ENCODE measurements around the gene CTPS1.
A peak's percentile ranks its signal among the peaks of the same experiment; 100 is the strongest.

Gene CTPS1

GRCh38 chr1:40979241-40980067, at the start of gene CTPS1:
CTPS1 (plus strand) TSS chr1:40979696; CDS start chr1:40983291, 3,595 bp downstream.
- peak; percentile 94 to 97 for DNase-seq (ENCODE audit: low read depth in 2 of 2)

DNA sequence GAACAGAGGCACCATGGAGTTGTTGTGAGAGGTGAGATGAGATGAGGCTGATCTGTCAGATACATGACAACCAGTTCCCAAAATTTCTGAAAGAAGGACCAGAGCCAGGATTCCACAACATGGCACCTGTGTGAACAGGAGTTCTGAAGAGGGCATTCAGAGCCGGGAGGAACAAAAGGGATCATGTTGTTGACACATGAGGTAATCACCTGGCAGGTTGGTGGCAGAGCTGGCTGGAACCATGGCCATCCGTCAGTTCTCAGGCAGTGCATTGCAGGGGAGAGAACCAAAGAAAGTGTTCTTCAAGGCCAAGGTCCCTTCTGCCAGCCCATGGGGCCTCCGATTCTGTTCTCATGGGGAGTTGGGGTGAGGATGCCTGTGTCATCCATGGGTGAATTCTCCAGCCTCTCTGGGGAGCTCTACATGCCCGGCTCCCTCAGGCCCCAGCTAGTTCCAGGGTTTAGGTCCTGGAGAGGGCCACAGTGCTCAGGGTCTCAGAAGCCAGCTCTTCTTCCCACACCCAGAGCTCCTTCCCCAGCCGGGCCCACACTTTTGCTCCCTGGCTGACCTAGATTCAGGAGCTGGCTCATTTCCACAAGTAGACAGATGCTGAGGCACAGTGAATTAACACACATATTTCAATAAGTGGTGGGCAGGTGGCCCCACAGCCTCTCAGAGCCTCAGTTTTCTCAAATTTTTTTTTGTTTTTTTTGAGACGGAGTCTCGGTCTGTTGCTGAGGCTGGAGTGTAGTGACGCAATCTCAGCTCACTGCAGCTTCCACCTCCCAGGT, 49.1 kb upstream of the CTPS1 start:
- no peak for DNase-seq (ENCODE audit: low read depth in 2 of 2)

GRCh38 chr1:40931601-40932000, 47.9 kb upstream of the CTPS1 start:
- no peak for DNase-seq (ENCODE audit: low read depth in 2 of 2)

GRCh38 chr1:40932006-40932405, 47.5 kb upstream of the CTPS1 start:
- no peak for DNase-seq (ENCODE audit: low read depth in 2 of 2)

DNA sequence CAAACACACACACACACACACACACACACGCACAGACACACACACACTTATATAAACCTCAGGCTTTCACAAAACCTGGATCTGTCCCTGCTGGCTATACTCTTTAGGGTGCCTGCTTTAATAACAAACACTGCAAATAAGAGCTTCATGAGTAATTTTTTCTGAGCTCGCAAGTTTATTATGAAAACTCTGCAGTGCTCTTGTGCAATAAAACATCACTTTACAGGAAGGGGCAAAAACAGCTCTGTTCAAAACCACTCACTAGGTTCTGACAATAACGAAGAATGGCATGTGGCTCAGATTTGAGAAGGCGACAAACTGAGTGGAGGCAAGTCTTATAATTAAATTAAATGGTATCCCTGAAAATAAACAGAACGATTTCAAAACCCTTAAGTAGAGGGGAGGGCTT, 42.6 kb upstream of the CTPS1 start:
- no peak for DNase-seq (ENCODE audit: low read depth in 2 of 2)

GRCh38 chr1:40938393-40938792, 41.1 kb upstream of the CTPS1 start:
- no peak for DNase-seq (ENCODE audit: low read depth in 2 of 2)

- no peak for DNase-seq (ENCODE audit: low read depth in 2 of 2)
Measured at GRCh38 chr1:40939320-40940059, 40.0 kb upstream of the CTPS1 start.

DNA sequence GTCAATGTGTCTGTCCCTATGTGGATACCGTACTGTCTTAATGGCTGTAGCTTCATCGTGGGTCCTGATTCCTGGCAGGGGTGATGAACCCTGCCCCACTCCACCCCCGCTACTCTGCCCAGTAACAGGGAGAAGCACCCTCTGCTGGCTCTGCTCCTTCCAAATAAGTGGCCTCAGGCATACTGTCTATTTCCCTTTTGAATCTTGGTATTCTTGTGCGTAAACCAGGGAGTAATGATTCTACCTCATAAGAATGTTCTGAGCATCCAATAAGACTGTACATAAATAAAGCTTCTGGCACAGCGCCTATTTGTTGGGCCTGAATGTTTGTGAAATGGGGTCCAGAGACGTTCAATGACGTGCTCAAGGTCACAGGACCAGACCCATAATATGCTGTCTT, 35.2 kb upstream of the CTPS1 start:
- no peak for DNase-seq (ENCODE audit: low read depth in 2 of 2)

DNA sequence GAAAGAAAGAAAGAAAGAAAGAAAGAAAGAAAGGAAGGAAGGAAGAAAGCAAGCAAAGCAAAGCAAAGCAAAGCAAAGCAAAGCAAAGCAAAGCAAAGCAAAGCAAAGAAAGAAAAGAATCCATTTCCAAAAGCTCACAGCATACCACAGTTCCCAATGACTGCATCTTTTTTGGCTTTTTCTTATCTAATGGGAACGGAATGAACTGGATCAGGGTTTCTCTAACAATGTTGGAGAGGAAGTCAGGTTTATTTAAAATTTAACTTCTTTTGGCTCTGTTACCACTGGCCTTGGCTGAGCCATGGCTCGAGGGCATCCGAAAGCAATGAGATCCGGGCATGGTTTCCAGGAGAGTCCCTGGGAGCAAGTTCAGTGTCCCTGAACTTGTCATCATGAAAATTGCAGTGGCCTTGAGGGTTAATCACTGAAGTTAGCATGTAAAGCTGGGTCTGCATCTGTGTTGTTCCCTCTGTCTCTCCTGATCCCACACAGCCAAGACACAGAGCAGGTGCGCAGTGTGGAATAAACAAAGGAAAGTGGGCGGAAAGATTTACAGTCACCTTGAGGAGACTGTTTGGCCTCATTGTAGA, 34.6 kb upstream of the CTPS1 start:
- DNase-seq (ENCODE audit: low read depth in 2 of 2): no peak

GRCh38 chr1:40945491-40945973, 34.0 kb upstream of the CTPS1 start:
- no peak for DNase-seq (ENCODE audit: low read depth in 2 of 2)

GRCh38 chr1:40948741-40949443, 30.6 kb upstream of the CTPS1 start:
- peak; percentile 10 to 54 for DNase-seq (ENCODE audit: low read depth in 2 of 2)

DNA sequence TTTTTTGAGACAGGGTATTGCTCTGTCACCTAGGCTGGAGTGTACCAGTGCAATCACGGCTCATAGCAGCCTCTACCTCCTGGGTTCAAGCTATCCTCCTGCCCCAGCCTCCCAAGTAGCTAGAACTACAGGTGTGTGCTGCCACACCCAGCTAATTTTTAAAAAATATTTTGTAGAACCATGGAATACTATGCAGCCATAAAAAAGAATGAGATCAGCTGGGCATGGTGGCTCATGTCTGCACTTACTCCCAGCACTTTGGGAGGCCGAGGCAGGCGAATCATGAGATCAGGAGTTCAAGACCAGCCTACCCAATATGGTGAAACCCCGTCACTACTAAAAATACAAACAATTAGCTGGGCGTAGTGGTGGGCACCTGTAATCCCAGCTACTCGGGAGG, 29.9 kb upstream of the CTPS1 start:
- DNase-seq (ENCODE audit: low read depth in 2 of 2): no peak

DNA sequence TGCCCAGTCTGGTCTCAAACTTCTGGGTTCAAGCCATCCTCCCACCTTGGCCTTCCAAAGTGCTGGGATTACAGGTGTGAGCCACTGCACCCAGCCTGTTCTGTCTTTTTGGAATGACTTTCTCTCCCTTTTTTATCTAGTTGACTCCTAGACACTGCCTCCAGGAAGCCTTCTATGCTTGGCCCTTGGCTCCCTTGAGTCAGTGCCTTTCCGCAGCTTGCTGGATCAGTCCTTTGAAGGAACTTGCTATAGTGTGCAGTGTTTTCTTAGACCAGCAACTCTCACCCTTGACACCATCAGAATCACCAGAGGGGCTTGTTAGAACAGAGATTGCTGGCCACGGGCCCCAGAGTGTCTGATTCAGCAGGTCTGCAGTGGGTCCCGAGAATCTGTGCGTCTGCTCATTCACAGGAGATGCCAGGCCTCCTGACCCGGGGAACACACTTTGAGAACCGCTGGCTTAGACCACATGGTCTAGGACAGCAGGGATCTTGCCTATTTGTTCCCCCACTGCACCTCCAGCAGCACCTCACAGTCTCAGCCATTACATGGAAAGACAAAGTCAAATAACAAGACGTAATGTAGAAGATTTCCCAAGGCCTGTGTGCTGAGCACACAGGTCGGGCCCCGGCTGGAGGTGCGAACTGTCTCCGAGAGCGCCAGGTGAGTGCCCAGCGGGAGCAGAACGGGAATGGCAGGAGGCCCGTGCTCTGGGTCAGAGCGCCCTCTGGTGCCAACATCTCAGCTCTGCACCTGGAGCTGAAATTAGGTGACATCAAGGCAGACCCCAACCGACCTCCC, 27.4 kb upstream of the CTPS1 start:
- DNase-seq (ENCODE audit: low read depth in 2 of 2): peak; percentile 34 to 46

- DNase-seq (ENCODE audit: low read depth in 2 of 2): no peak
Measured at GRCh38 chr1:40952744-40953315, 26.7 kb upstream of the CTPS1 start.

- no peak for DNase-seq (ENCODE audit: low read depth in 2 of 2)
Measured at GRCh38 chr1:40954626-40955025, 24.9 kb upstream of the CTPS1 start.

DNA sequence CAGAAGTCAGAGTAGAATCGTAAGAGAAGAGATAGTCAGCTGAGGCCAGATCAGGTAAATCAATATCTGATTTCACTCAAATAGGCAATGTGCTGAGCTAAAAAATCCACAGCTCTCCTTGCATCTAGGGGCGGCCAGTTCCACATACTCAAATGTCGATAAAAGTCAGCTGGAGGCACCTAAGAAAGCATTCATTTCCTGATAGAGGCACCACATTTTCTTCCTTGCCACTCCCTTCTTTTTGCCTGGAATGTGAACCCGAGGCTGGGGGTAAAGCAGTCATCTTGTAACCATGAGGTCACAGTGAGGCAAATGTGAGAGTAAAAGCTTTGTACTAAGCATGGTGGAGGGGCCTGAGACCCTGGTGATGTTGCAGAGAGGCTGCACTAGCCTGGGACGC, 24.2 kb upstream of the CTPS1 start:
- no peak for DNase-seq (ENCODE audit: low read depth in 2 of 2)

- DNase-seq (ENCODE audit: low read depth in 2 of 2): no peak
Measured at GRCh38 chr1:40956407-40956806, 23.1 kb upstream of the CTPS1 start.

DNA sequence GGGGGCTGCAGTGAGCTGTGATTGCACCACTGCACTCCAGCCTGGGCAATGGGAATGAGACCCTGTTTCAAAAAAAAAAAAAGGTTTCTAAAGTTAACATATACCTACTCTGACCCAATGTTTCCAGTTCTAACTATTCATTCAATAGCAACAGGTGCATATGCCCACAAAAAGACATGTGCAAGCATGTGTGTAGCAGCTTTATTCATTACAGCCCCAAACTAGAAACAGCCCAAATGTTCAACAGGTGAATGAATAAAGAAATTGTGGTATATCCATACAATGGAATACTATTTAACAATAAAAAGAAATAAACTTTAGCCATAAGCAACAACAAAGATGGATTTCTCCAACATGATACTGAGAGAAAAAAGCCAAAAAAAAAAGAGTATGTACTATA, 21.3 kb upstream of the CTPS1 start:
- no peak for DNase-seq (ENCODE audit: low read depth in 2 of 2)

DNA sequence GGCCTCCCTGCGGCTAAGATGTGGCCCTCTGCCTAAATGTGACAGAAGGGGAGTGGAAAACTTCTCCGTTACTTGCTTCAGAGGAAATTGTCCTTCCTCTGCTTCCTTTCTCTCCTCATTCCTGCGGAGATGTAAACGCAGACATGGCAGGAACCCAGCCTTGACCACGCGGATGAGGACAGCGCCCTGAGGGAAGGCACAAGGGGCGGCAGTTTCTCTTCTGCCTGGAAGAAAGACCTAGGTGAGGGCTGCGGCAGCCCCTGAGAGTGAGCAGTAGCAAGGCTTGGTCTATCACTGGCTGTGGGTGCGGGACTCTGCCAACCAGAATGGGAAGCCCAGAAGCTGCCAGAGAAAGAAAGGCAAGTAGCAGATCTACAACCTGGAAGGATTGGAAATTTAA, 14.0 kb upstream of the CTPS1 start:
- no peak for DNase-seq (ENCODE audit: low read depth in 2 of 2)

- DNase-seq (ENCODE audit: low read depth in 2 of 2): no peak
Measured at GRCh38 chr1:40966417-40966816, 13.1 kb upstream of the CTPS1 start.

Data from stimulated activated CD8-positive, alpha-beta memory T cell treated with anti-CD3 and anti-CD28 coated beads, Interleukin-2, amount 100 ng/mL, for 48 hours (primary cell).